GM19099 (cell line): ENCODE data around the gene DNAH6.

Source experiments
- POLR2A ChIP-seq: IDR thresholded peaks from 3 replicates; pipeline ENCODE4 v1.6.1; 2011; ENCODE audit warnings: low read depth; ENCODE audit not compliant: insufficient read length; ENCODE audit errors: extremely low read depth

The DNAH6 gene

GRCh38 chr2:84840306-84840705 lies 324.0 kb downstream of the DNAH6 start:
- no peak for TF ChIP-seq POLR2A

- no peak for TF ChIP-seq POLR2A
These were observed 325.3 kb downstream of the DNAH6 start for GRCh38 chr2:84841577-84841976.

- no peak for TF ChIP-seq POLR2A
These were observed 327.8 kb downstream of the DNAH6 start for GRCh38 chr2:84844141-84844540.

GRCh38 chr2:84846041-84846663 lies 329.9 kb downstream of the DNAH6 start:
- no peak for TF ChIP-seq POLR2A

- TF ChIP-seq POLR2A: no peak
These were observed 330.4 kb downstream of the DNAH6 start for GRCh38 chr2:84846741-84847142.

- no peak for TF ChIP-seq POLR2A
These were observed 331.2 kb downstream of the DNAH6 start for GRCh38 chr2:84847326-84848050.

- no peak for TF ChIP-seq POLR2A
These were observed 333.1 kb downstream of the DNAH6 start for GRCh38 chr2:84849271-84849952.

GRCh38 chr2:84850471-84850870 lies 334.2 kb downstream of the DNAH6 start:
- no peak for TF ChIP-seq POLR2A

- no peak for TF ChIP-seq POLR2A
These were observed 335.6 kb downstream of the DNAH6 start for GRCh38 chr2:84851876-84852275.

- no peak for TF ChIP-seq POLR2A
These were observed 338.6 kb downstream of the DNAH6 start for GRCh38 chr2:84854850-84855249.

GRCh38 chr2:84855731-84856130 lies 339.4 kb downstream of the DNAH6 start:
- TF ChIP-seq POLR2A: no peak

GRCh38 chr2:84856787-84857186 lies 340.5 kb downstream of the DNAH6 start:
- TF ChIP-seq POLR2A: no peak

- no peak for TF ChIP-seq POLR2A
These were observed 341.3 kb downstream of the DNAH6 start for GRCh38 chr2:84857566-84857965.

- no peak for TF ChIP-seq POLR2A
These were observed 341.8 kb downstream of the DNAH6 start for GRCh38 chr2:84858123-84858522.

- no peak for TF ChIP-seq POLR2A
These were observed 342.6 kb downstream of the DNAH6 start for GRCh38 chr2:84858937-84859336.

- no peak for TF ChIP-seq POLR2A
These were observed 345.2 kb downstream of the DNAH6 start for GRCh38 chr2:84861539-84861938.

- TF ChIP-seq POLR2A: no peak
These were observed 345.7 kb downstream of the DNAH6 start for GRCh38 chr2:84862006-84862405.
